ENCODE data around the gene FSTL3.

DNA sequence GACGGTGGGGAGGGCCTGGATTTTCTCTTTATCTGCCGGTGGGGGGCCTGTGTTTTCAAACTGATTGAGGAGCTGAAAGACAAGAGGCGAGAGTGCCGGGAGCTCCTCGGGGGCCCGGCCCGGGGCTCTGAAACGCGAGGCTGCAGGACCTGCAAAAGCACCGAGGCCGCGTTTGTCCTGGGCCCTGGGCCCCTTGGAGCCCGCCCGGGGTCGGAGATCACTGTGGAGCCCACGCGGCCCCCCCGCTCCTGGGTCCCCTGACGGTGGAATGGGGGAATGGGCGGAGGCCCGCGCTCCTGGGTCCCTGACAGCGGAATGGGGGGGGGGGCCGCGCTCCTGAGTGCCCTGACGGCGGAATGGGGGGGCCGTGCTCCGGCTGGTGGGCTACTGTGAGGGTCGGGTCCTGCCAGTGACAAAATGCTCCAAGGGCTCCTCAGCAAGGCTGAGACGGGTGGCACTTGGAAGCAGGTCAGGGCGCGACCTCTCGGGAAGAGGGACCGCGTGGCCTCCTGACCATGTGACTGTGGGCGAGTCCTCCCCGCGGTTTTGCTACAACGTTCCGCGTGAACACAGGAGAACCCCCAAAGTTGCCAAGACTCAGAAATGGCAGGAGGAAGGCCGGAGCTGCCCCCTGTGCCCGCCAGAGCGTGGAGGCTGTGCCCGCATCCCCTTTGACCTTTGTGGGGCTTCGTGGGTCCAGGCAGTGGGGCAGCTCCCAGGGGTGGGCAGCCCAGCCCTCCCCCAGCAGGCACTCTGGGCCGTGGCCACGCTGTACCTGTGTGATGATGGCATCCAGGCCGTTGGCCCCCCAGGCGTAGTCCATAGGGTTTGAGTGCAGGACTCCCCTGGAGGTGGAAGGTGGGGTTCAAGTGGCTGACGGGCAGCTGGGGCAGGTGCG, 27.0 kb upstream of the FSTL3 start:
- TF ChIP-seq CTCF (IDR thresholded peaks at IDR 0.05): no peak
- no peak for TF ChIP-seq POLR2A (IDR thresholded peaks at IDR 0.05)
- TF ChIP-seq POLR2AphosphoS5 (IDR thresholded peaks at IDR 0.05): no peak
